CD14-positive monocyte (primary cell): Measurements from ENCODE around the gene ZBTB5. TPM values are rescaled to one million over a fixed set of nuclear protein-coding genes. Genes with fewer than 3 reads are reported as not detected.

Experiments
- DNase-seq, 3 donors: peaks; one replicate each; pipeline ENCODE4 v3.0.0-alpha.2; 2011 to 2022
- H2AFZ ChIP-seq: 2 replicates; pipeline ENCODE4 v1.6.0; 2012; ENCODE audit warnings: mild to moderate bottlenecking, low read depth, low read length, inconsistent platforms; ENCODE audit not compliant: insufficient read depth, poor library complexity, severe bottlenecking
- H3K27ac ChIP-seq, 2 donors: 1 replicate in 1 of 2; 2 replicates in 1 of 2; pipeline ENCODE4 v1.5.1; 2012 to 2013; ENCODE audit warnings: low read length in 2 of 2, control low read depth in 1 of 2, inconsistent platforms in 1 of 2, low read depth in 1 of 2, mild to moderate bottlenecking in 1 of 2
- H3K27me3 ChIP-seq, 2 donors: one replicate each; pipeline versions ENCODE4 v1.6.0 to v1.6.1; 2011 to 2013; ENCODE audit warnings: low read length in 2 of 2; ENCODE audit not compliant: control insufficient read depth in 2 of 2, insufficient read depth in 2 of 2
- H3K36me3 ChIP-seq, 2 donors: replicated peaks in 1 of 2; 1 replicate in 1 of 2; 2 replicates in 1 of 2; pipeline versions ENCODE4 v1.5.1 to v1.6.1; 2012 to 2013; ENCODE audit warnings: low read length in 2 of 2, control low read depth in 1 of 2, inconsistent platforms in 1 of 2, mild to moderate bottlenecking in 1 of 2; ENCODE audit not compliant: insufficient read depth in 2 of 2, control insufficient read depth in 1 of 2
- H3K4me1 ChIP-seq, 2 donors: 1 replicate in 1 of 2; 2 replicates in 1 of 2; pipeline versions ENCODE4 v1.5.1 to v1.6.1; 2012 to 2013; ENCODE audit warnings: low read length in 2 of 2, control low read depth in 1 of 2, inconsistent platforms in 1 of 2, mild to moderate bottlenecking in 1 of 2, moderate library complexity in 1 of 2; ENCODE audit not compliant: insufficient read depth in 2 of 2, control insufficient read depth in 1 of 2
- H3K4me2 ChIP-seq: replicated peaks from 2 replicates; pipeline ENCODE3; 2012; ENCODE audit warnings: low read length, moderate library complexity, mild to moderate bottlenecking; ENCODE audit not compliant: poor library complexity, severe bottlenecking; ENCODE audit errors: extremely low read depth
- H3K4me3 ChIP-seq, 3 experiments: fragments of 200-600 bp in 1 of 3; sonication (generic) in 1 of 3; replicated peaks in 1 of 3; 1 replicate in 2 of 3; 2 replicates in 1 of 3; pipeline ENCODE4 v1.5.1; 2011 to 2013; ENCODE audit warnings: low read length in 3 of 3, mild to moderate bottlenecking in 3 of 3, control low read depth in 2 of 3, low read depth in 2 of 3, inconsistent platforms in 1 of 3, moderate library complexity in 1 of 3
- H3K79me2 ChIP-seq: 2 replicates; pipeline ENCODE4 v1.6.0; 2012; ENCODE audit warnings: mild to moderate bottlenecking, control low read depth, inconsistent platforms, low read length, moderate library complexity; ENCODE audit not compliant: insufficient read depth
- H3K9ac ChIP-seq: 2 replicates; pipeline ENCODE4 v1.6.0; 2017; ENCODE audit warnings: low read length, mild to moderate bottlenecking; ENCODE audit not compliant: insufficient read depth, poor library complexity, severe bottlenecking
- H3K9me3 ChIP-seq, 2 donors: replicated peaks in 1 of 2; 1 replicate in 1 of 2; 2 replicates in 1 of 2; pipeline versions ENCODE4 v1.5.1 to v1.6.1; 2012 to 2013; ENCODE audit warnings: low read length in 2 of 2, control low read depth in 1 of 2; ENCODE audit not compliant: control insufficient read depth in 1 of 2, insufficient read depth in 1 of 2
- H4K20me1 ChIP-seq: 2 replicates; pipeline ENCODE4 v1.6.0; 2012; ENCODE audit warnings: mild to moderate bottlenecking, low read length, control low read depth, moderate library complexity; ENCODE audit not compliant: insufficient read depth
- H3K27ac Mint-ChIP-seq, 7 donors: one replicate each; pipeline ENCODE4 v1.8.0; 2020; ENCODE audit warnings: mild to moderate bottlenecking in 7 of 7, mixed read lengths in 7 of 7, moderate library complexity in 6 of 7, inconsistent platforms in 2 of 7
- H3K27me3 Mint-ChIP-seq, 3 donors: one replicate each; pipeline ENCODE4 v1.8.0; 2021 to 2022; ENCODE audit warnings: low read depth in 3 of 3, mild to moderate bottlenecking in 3 of 3, mixed read lengths in 3 of 3, moderate library complexity in 3 of 3, inconsistent platforms in 1 of 3
- H3K36me3 Mint-ChIP-seq, 2 donors: one replicate each; pipeline ENCODE4 v1.8.0; 2020; ENCODE audit warnings: mixed read lengths in 2 of 2, inconsistent platforms in 1 of 2, mild to moderate bottlenecking in 1 of 2
- H3K4me1 Mint-ChIP-seq: one replicate; pipeline ENCODE4 v1.8.0; 2020; ENCODE audit warnings: mild to moderate bottlenecking, mixed read lengths
- H3K4me3 Mint-ChIP-seq, 2 donors: one replicate each; pipeline ENCODE4 v1.8.0; 2020; ENCODE audit warnings: mild to moderate bottlenecking in 2 of 2, mixed read lengths in 2 of 2, moderate library complexity in 1 of 2
- H3K9me3 Mint-ChIP-seq, 7 donors: one replicate each; pipeline ENCODE4 v1.8.0; 2020 to 2022; ENCODE audit warnings: mixed read lengths in 7 of 7, mild to moderate bottlenecking in 6 of 7, moderate library complexity in 6 of 7, inconsistent platforms in 2 of 7
- CTCF ChIP-seq: fragments of 200-600 bp; IDR thresholded peaks from one replicate; pipeline ENCODE4 v1.8.0; 2022; ENCODE audit warnings: antibody characterized with exemption, mild to moderate bottlenecking
- WGBS: methylation state at CpG from one replicate; pipeline ENCODE4 v1.1.5; 2013; ENCODE audit warnings: missing lambda C conversion rate; ENCODE audit not compliant: insufficient coverage; 5-methylcytosine and 5-hydroxymethylcytosine counted together
- intact Hi-C, 2 donors: fragments of 100-400 bp; cut with micrococcal nuclease; formaldehyde crosslinking; loops; one replicate each; pipeline versions ENCODE4 v1.15.0 to v1.15.1; 2023
- polyA plus RNA-seq, 3 donors: library from polyadenylated mRNA; depleted of rRNA in 1 of 3; unstranded in 2 of 3; stranded (reverse) in 1 of 3; fragments of 300-500 nt in 2 of 3; fragments of >200 nt in 1 of 3; fragmentation: Illumina TruSeq in 2 of 3; gene quantifications; 1 replicate in 2 of 3; 2 replicates in 1 of 3; pipeline ENCODE4 v1.2.3, GENCODE V29; 2012 to 2021

Gene ZBTB5
- polyA plus RNA-seq, 3 donors, result 0.58 to 6.4 (median 1.4) TPM

GRCh38 chr9:37422289-37423104 is 42.8 kb downstream of the ZBTB5 start, which contains the start of gene GRHPR:
Gene GRHPR (plus strand): TSS chr9:37422696. CDS start chr9:37422751, 55 bp downstream.
- H3K9ac ChIP-seq, result peak within 1 kb of the TSS; percentile 84
- no peaks in the 10 kb centered on the region for H3K27me3 ChIP-seq
- H3K9me3 Mint-ChIP-seq, result peaks cover 0 to 3% (median 0%) of the 10 kb centered on the region in 7 donors
- intact Hi-C loops, result loop anchor here in 1 of 2 donors (2.0 to 5.0 kb wide), 3 partner anchors 45 to 165 kb away; partner anchors contain the start of genes POLR1E and ZBTB5
- peak within 1 kb of the TSS; percentile 79 for H2AFZ ChIP-seq
- 1% methylated on average over 48 of the region's 56 CpGs for WGBS
- no peaks in the 10 kb centered on the region for H4K20me1 ChIP-seq
- peaks cover 19% of the 10 kb centered on the region for H3K4me1 Mint-ChIP-seq
- peak within 1 kb of the TSS; percentile 78 for H3K4me2 ChIP-seq
- H3K27ac ChIP-seq, result peak within 1 kb of the TSS; percentile 81 to 92
- no peaks in the 10 kb centered on the region for H3K9me3 ChIP-seq
- peak; percentile 87 to 89 (median 87) for DNase-seq
- peaks cover 19 to 20% of the 10 kb centered on the region in 2 donors for H3K4me1 ChIP-seq
- H3K79me2 ChIP-seq, result peaks cover 26% of the 10 kb centered on the region
- H3K27ac Mint-ChIP-seq, result peak within 1 kb of the TSS; percentile 91 to 98 (median 97)
- peaks cover 16 to 18% of the 10 kb centered on the region in 2 donors for H3K36me3 Mint-ChIP-seq
- peak within 1 kb of the TSS; percentile 72 to 77 (median 72) for H3K4me3 ChIP-seq
- TF ChIP-seq CTCF, result no peak
- peaks cover 14 to 23% of the 10 kb centered on the region in 2 donors for H3K36me3 ChIP-seq
- H3K4me3 Mint-ChIP-seq, result peak within 1 kb of the TSS; percentile 94 to 95
- peaks cover 0 to 4% (median 2%) of the 10 kb centered on the region in 3 donors for H3K27me3 Mint-ChIP-seq

GRCh38 chr9:37421914-37422288 is 43.3 kb downstream of the ZBTB5 start:
- Histone ChIP-seq H3K9ac (peak overlapping the region; percentile 84), H3K4me1 (peaks cover 19 to 20% of the 10 kb centered on the region in 2 donors), H3K4me2 (peak overlapping the region; percentile 78), H3K27ac (peak overlapping the region; percentile 81 to 92), H3K36me3 (peaks cover 8 to 17% of the 10 kb centered on the region in 2 donors), H2AFZ (peak overlapping the region; percentile 79), H3K4me3 (peak overlapping the region; percentile 72 to 77 (median 72)), H3K79me2 (peaks cover 26% of the 10 kb centered on the region), H3K9me3 (no peaks in the 10 kb centered on the region), H3K27me3 (no peaks in the 10 kb centered on the region), H4K20me1 (no peaks in the 10 kb centered on the region)
- WGBS, result 32% methylated on average over 2 of the region's 8 CpGs
- peaks cover 10 to 13% of the 10 kb centered on the region in 2 donors for H3K36me3 Mint-ChIP-seq
- peak in 2 of 3 donors; percentile 62 to 75 for DNase-seq
- H3K4me1 Mint-ChIP-seq, result peaks cover 19% of the 10 kb centered on the region
- H3K9me3 Mint-ChIP-seq, result peaks cover 0 to 3% (median 0%) of the 10 kb centered on the region in 7 donors
- TF ChIP-seq CTCF, result no peak
- H3K4me3 Mint-ChIP-seq, result peak overlapping the region; percentile 94 to 95
- H3K27me3 Mint-ChIP-seq, result peaks cover 0 to 4% (median 2%) of the 10 kb centered on the region in 3 donors
- H3K27ac Mint-ChIP-seq, result peak overlapping the region; percentile 91 to 98 (median 97)
- intact Hi-C loops, result loop anchor here in 1 of 2 donors (2.0 to 5.0 kb wide), 3 partner anchors 45 to 165 kb away; partner anchors contain the start of genes POLR1E and ZBTB5
